MM.1S (cell line): Measurements from ENCODE around the gene GC.

ENCODE experiments used
- DNase-seq: peaks from one replicate; pipeline ENCODE4 v3.0.0-alpha.2; 2015
- H2AFZ ChIP-seq: fragments of 300-600 bp; sonication (generic); 2 replicates; pipeline ENCODE4 v1.6.0; 2016; ENCODE audit warnings: antibody characterized with exemption, low read length
- H3F3A ChIP-seq: fragments of 300-600 bp; sonication (generic); 2 replicates; pipeline ENCODE4 v1.6.1; 2016; ENCODE audit warnings: mild to moderate bottlenecking, antibody characterized with exemption, low read length, moderate library complexity, mixed read lengths; ENCODE audit not compliant: insufficient read depth
- H3K27ac ChIP-seq: fragments of 300-600 bp; sonication (generic); 2 replicates; pipeline ENCODE4 v1.5.1; 2016; ENCODE audit warnings: mild to moderate bottlenecking, low read length
- H3K27me3 ChIP-seq: fragments of 300-600 bp; sonication (generic); replicated peaks from 2 replicates; pipeline ENCODE4 v1.6.0; 2016; ENCODE audit warnings: low read length; ENCODE audit not compliant: insufficient read depth
- H3K36me3 ChIP-seq: fragments of 300-600 bp; sonication (generic); replicated peaks from 2 replicates; pipeline ENCODE4 v1.6.1; 2016; ENCODE audit warnings: mild to moderate bottlenecking, low read length, mixed read lengths; ENCODE audit not compliant: insufficient read depth
- H3K4me1 ChIP-seq: fragments of 300-600 bp; sonication (generic); 2 replicates; pipeline ENCODE4 v1.6.1; 2016; ENCODE audit warnings: low read length, mixed read lengths
- H3K4me2 ChIP-seq: fragments of 300-600 bp; sonication (generic); 2 replicates; pipeline ENCODE4 v1.6.0; 2016; ENCODE audit warnings: low read depth, low read length
- H3K4me3 ChIP-seq: fragments of 300-600 bp; sonication (generic); 2 replicates; pipeline ENCODE4 v1.5.1; 2016; ENCODE audit warnings: low read length, mixed read lengths
- H3K79me2 ChIP-seq: fragments of 300-600 bp; sonication (generic); 2 replicates; pipeline ENCODE4 v1.6.1; 2016; ENCODE audit warnings: mixed run types, low read length, mixed read lengths
- H3K9ac ChIP-seq: fragments of 300-600 bp; sonication (generic); 2 replicates; pipeline ENCODE4 v1.6.1; 2016; ENCODE audit warnings: low read length, mixed read lengths
- H3K9me2 ChIP-seq: fragments of 300-600 bp; sonication (generic); replicated peaks from 2 replicates; pipeline ENCODE4 v1.6.1; 2016; ENCODE audit warnings: mild to moderate bottlenecking, low read length, mixed read lengths; ENCODE audit not compliant: insufficient read depth
- H3K9me3 ChIP-seq: fragments of 300-600 bp; sonication (generic); replicated peaks from 2 replicates; pipeline ENCODE4 v1.6.1; 2016; ENCODE audit warnings: mild to moderate bottlenecking, low read length, mixed read lengths; ENCODE audit not compliant: insufficient read depth
- H4K20me1 ChIP-seq: fragments of 300-600 bp; sonication (generic); 2 replicates; pipeline ENCODE4 v1.6.1; 2016; ENCODE audit warnings: mild to moderate bottlenecking, low read length, moderate library complexity, mixed read lengths; ENCODE audit not compliant: insufficient read depth
- EZH2 ChIP-seq: fragments of 300-600 bp; sonication (generic); optimal IDR thresholded peaks from 2 replicates; pipeline ENCODE3; 2017; ENCODE audit warnings: low read depth, mild to moderate bottlenecking, antibody characterized with exemption, low read length, mixed read lengths
- EZH2phosphoT487 ChIP-seq: fragments of 300-600 bp; sonication (generic); IDR thresholded peaks from 2 replicates; pipeline ENCODE4 v1.6.1; 2018; ENCODE audit warnings: antibody characterized with exemption, low read length
- TF ChIP-seq, protein P1 (sequence below): fragments of 300-600 bp; sonication (generic); IDR thresholded peaks from 2 replicates; pipeline ENCODE4 v1.5.1; 2016; ENCODE audit warnings: antibody characterized with exemption, low read length, mixed read lengths

GC gene

DNA sequence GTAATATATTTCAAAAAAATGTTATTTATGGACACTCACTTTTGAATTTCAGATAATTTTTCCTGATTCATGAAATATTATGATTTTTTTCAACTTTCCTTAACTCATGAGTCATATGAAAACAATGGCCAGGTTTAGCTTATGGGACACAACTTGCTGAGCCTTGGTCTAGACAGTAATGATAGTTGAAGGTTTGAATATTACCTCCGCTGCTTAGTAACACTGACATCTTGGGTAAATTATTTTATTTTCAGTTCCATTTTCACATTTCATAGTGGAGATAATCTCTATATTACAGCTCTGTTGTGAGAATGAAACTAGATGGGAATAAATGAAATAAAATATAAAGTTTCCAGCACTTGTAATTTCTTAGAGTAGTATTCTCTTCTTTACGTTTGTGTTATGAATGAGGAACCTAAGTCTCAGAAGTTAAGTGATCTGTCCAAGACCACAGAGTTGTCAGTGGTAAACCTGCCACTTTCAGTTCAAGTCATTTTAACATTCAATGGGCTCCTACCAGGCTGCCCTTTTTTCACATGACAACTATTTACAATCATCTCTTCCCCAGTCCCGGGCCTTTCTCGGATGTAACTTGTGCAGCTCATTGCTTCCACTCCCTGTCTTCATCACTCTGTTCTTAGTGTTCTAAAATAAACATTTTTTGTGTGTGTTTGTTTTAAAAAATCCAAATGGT, 46.8 kb upstream of the GC start:
- Histone ChIP-seq H3K4me2 (no peak overlapping the region), H3K79me2 (no peaks in the 10 kb centered on the region), H3K9me3 (no peaks in the 10 kb centered on the region), H3F3A (no peaks in the 10 kb centered on the region), H2AFZ (no peak overlapping the region), H3K27ac (no peak overlapping the region), H4K20me1 (no peaks in the 10 kb centered on the region), H3K36me3 (no peaks in the 10 kb centered on the region), H3K27me3 (no peaks in the 10 kb centered on the region), H3K9me2 (no peaks in the 10 kb centered on the region), H3K4me3 (no peak overlapping the region), H3K9ac (no peak overlapping the region), H3K4me1 (no peaks in the 10 kb centered on the region)
- no peak for DNase-seq
- no peak for TF ChIP-seq EZH2

- Histone ChIP-seq H4K20me1 (no peaks in the 10 kb centered on the region), H3K9me3 (no peaks in the 10 kb centered on the region), H3K4me3 (no peak overlapping the region), H2AFZ (no peak overlapping the region), H3K4me1 (no peaks in the 10 kb centered on the region), H3K4me2 (no peak overlapping the region), H3K9me2 (no peaks in the 10 kb centered on the region), H3K27me3 (no peaks in the 10 kb centered on the region), H3K9ac (no peak overlapping the region), H3K36me3 (no peaks in the 10 kb centered on the region), H3F3A (no peaks in the 10 kb centered on the region), H3K27ac (no peak overlapping the region), H3K79me2 (no peaks in the 10 kb centered on the region)
- TF ChIP-seq EZH2 (no peak), EZH2phosphoT487 (no peak)
- TF ChIP-seq, protein P1, sequence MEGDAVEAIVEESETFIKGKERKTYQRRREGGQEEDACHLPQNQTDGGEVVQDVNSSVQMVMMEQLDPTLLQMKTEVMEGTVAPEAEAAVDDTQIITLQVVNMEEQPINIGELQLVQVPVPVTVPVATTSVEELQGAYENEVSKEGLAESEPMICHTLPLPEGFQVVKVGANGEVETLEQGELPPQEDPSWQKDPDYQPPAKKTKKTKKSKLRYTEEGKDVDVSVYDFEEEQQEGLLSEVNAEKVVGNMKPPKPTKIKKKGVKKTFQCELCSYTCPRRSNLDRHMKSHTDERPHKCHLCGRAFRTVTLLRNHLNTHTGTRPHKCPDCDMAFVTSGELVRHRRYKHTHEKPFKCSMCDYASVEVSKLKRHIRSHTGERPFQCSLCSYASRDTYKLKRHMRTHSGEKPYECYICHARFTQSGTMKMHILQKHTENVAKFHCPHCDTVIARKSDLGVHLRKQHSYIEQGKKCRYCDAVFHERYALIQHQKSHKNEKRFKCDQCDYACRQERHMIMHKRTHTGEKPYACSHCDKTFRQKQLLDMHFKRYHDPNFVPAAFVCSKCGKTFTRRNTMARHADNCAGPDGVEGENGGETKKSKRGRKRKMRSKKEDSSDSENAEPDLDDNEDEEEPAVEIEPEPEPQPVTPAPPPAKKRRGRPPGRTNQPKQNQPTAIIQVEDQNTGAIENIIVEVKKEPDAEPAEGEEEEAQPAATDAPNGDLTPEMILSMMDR: no peak
- DNase-seq: no peak
Observed at GRCh38 chr4:71828470-71828869, 44.6 kb upstream of the GC start.

- no peak for DNase-seq
- no peaks in the 10 kb centered on the region for H3K27me3 ChIP-seq
Observed at GRCh38 chr4:71827826-71828225, 43.9 kb upstream of the GC start.

More at GRCh38 chr4:71827826-71828225, 43.9 kb upstream of the GC start:
- H3K4me2 ChIP-seq: no peak overlapping the region
- no peak overlapping the region for H3K9ac ChIP-seq
- H3K27ac ChIP-seq: no peak overlapping the region
- no peaks in the 10 kb centered on the region for H4K20me1 ChIP-seq
- no peaks in the 10 kb centered on the region for H3K79me2 ChIP-seq
- H3K4me3 ChIP-seq: no peak overlapping the region
- no peaks in the 10 kb centered on the region for H3K9me3 ChIP-seq
- TF ChIP-seq, protein P1: no peak
- TF ChIP-seq EZH2 (no peak), EZH2phosphoT487 (no peak)
- no peaks in the 10 kb centered on the region for H3F3A ChIP-seq
- no peaks in the 10 kb centered on the region for H3K36me3 ChIP-seq
- H2AFZ ChIP-seq: no peak overlapping the region
- H3K9me2 ChIP-seq: no peaks in the 10 kb centered on the region
- no peaks in the 10 kb centered on the region for H3K4me1 ChIP-seq
